PFSK-1 (cell line): Measurements from ENCODE around the gene CFAP20DC.

Source experiments
- POLR2AphosphoS5 ChIP-seq: IDR thresholded peaks from 2 replicates; pipeline ENCODE4 v1.6.1; 2012; ENCODE audit warnings: low read depth, mild to moderate bottlenecking, control low read depth, low read length, moderate library complexity
- REST ChIP-seq, 2 experiments: IDR thresholded peaks; 2 replicates each; pipeline versions ENCODE4 v1.6.1 to v1.8.0; 2011 to 2012; ENCODE audit warnings: low read depth in 2 of 2, low read length in 2 of 2, control low read depth in 1 of 2, inconsistent platforms in 1 of 2, mild to moderate bottlenecking in 1 of 2, moderate library complexity in 1 of 2; ENCODE audit not compliant: insufficient read depth in 1 of 2
- TAF1 ChIP-seq: IDR thresholded peaks from 2 replicates; pipeline ENCODE4 v1.6.1; 2012; ENCODE audit warnings: low read length, control low read depth, borderline replicate concordance; ENCODE audit not compliant: insufficient read depth

- no peak for TF ChIP-seq POLR2AphosphoS5
- TF ChIP-seq TAF1: no peak
- TF ChIP-seq REST (IDR thresholded peaks at IDR 0.05; ENCODE audit: insufficient read depth in 1 of 2, low read depth in 2 of 2, low read length in 2 of 2): no peak
These were observed 36.2 kb upstream of the CFAP20DC start for GRCh38 chr3:59085976-59086375.
